HG02759 (cell line): Measurements from ENCODE around the gene TEAD4.

Experiments used
- ATAC-seq: cut with Tn5 transposase; IDR thresholded peaks from one replicate; pipeline ENCODE4 v1.9.1; 2021; ENCODE audit warnings: mild to moderate bottlenecking, moderate library complexity; ENCODE audit not compliant: unreplicated experiment

The TEAD4 gene

GRCh38 chr12:3076730-3077571 lies 117.8 kb downstream of the TEAD4 start, which contains the start of gene TSPAN9:
Gene TSPAN9 (plus strand): TSS chr12:3077379. CDS start chr12:3201194, 123,815 bp downstream.
- peak; percentile 78 for ATAC-seq

DNA sequence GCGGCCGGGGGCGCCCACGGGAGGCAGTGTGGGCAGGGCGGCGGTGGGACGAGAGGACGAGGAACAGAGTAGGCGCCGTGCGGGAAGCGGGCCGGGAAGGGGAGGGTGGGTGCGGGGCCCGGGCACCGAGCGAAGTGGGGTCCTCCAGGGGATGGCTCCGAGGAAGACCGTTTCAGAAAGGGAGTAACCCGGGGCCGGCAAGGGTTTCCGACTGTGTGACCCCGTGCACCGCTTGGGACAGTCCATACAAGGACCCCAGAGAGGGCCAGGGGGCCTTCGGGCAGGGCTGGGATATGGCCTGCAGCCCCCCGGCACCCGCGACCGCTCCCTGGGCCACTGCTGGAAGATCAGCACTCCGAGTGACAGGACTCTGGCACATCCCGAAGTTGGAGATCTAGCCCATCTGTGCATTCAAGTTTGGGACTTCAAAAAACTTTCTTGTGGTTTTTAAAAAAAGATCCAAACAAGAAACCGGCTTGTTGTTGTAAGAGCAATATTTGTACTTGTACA lies 118.4 kb downstream of the TEAD4 start:
- peak; percentile 5 for ATAC-seq

- ATAC-seq = no peak
Measured at GRCh38 chr12:3078086-3078820, 119.1 kb downstream of the TEAD4 start.

DNA sequence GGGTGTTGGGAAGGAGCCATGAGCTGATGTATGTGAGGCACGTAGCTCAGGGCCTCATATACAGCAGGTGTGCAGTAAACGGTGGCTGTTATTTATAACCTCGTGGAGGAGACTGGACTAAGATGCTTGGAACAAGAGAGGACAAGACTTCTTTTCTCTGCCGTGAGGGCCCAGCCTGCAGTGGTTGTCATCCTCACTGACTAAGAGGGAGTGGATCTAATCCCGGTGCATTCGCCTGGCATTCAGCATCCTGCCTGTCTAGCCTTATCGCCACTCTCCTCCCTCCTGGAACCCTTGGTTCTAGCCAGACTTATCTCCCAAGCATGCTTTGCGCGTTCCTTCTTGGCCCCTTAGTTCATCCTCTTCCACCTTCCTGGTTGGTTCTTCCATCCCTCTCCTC lies 121.9 kb downstream of the TEAD4 start:
- ATAC-seq = no peak

DNA sequence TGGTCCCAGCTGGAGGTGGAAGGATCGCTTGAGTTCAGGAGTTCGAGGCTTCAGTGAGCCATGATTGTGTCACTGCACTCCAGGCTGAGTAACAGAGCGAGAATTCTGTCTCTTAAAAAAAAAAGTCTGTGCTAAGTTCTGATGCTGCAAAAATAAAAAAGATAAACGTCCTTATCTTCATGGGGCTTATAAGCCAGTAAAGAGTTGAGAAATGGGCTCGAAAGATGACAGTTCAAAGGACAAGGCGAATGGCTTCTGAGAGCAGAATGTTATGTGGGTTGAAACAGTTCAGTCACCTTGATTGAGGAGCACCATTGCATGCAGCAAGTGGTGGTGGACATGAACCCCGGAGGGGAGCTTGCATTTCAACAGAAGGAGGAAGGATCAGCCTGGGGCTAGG lies 122.7 kb downstream of the TEAD4 start:
- no peak for ATAC-seq

GRCh38 chr12:3083241-3083920 lies 124.2 kb downstream of the TEAD4 start:
- ATAC-seq = no peak

GRCh38 chr12:3083921-3084347 lies 124.7 kb downstream of the TEAD4 start:
- no peak for ATAC-seq

- no peak for ATAC-seq
Measured at GRCh38 chr12:3084742-3085141, 125.5 kb downstream of the TEAD4 start.

GRCh38 chr12:3085341-3086139 lies 126.3 kb downstream of the TEAD4 start:
- ATAC-seq = no peak

DNA sequence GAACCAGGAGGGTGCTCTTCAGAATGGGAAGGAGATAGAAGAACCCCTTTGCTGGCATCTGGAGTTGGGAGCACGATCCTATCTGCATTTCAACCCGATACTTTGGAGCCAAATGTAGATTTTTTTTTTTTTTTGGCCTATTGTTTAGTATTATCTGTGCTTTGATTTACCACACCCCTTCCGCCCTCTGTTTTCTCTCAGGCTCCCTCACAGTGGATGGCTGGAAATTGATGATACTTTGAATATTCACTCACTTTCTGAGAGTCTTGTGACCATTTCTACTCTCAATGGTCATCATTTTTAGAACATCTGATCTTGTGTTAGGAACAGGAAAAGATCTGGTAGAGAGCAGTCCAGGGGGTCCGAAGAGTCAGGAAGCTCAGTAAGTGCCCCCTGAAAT lies 127.0 kb downstream of the TEAD4 start:
- no peak for ATAC-seq

GRCh38 chr12:3086729-3087323 lies 127.6 kb downstream of the TEAD4 start:
- ATAC-seq = no peak

DNA sequence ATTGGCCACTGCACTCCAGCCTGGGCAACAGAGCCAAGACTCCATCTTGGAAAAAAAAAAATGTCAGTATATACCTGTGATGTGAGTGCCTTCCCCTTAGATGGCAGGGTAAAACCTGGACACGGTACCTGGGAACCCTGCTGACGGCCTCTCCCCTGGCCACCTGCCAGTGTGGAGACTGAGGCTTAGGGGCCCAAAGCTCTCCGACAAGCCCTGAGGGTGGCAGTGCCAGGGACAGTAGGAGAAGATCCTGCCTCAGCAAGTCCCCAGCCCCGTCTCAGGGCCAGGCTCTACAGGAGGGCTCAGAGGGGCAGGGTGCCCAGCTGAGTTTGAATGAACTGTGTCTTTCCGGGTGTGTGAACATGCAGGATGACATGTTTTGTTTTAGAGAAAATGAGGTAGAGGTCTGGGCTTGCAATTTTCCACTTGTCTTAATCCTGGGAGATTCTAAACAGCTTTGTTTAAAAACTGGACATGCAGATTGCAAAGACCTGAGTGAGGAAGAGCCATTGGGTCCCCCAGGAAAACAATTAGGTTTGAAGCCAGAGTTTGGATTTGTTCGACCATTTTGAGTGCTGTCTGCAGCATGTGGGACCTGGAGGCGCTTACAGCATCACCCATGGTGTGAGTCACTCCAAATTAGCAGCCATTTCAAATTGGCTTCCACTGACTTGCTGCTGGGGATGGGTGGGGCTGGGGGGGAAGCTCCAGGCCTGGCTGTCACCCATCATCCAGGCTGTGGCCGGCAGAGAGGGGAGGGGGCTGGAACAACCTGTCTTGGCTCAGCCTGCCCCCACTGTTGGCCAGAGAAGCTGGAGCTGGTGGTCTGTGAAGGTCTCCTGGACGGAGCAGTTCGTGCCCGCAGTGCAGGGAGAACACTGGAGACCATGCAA lies 128.8 kb downstream of the TEAD4 start:
- ATAC-seq = no peak

GRCh38 chr12:3089588-3089987 lies 130.4 kb downstream of the TEAD4 start:
- no peak for ATAC-seq
